ENCODE results near the gene KRT79. TPM values are rescaled to one million over a fixed set of nuclear protein-coding genes. Genes with fewer than 3 reads are reported as not detected.

KRT79 gene
- total and polyA plus RNA-seq, 9 of the 15 experiments (the other 6 are each of a cell fraction or from before 2014, with no cell fraction given) = 0.03 to 2.3 (median 0.23) TPM; not detected in 2

- H3K36me3 ChIP-seq (ENCODE audit: control insufficient read depth, insufficient read depth, low read length) = no peaks in the 10 kb centered on the region
- no peak for FAIRE-seq
- no peak for ATAC-seq
- peaks cover 11 to 13% of the 10 kb centered on the region in 2 experiments; a peak in 3 of 5 replicates for H3K4me1 ChIP-seq (replicated peaks in 1 of 2; ENCODE audit: control insufficient read depth in 2 of 2, insufficient read depth in 2 of 2, low read length in 2 of 2)
- no peak overlapping the region for H3K27ac ChIP-seq (ENCODE audit: extremely low read depth, low read depth, low read length)
- no TSS peak for BruUV-seq (replicated peaks)
- H3K27me3 ChIP-seq (ENCODE audit: control insufficient read depth in 2 of 2, insufficient read depth in 2 of 2, low read length in 2 of 2) = peaks cover 18 to 53% of the 10 kb centered on the region in 2 experiments
- peak in 1 of 4 experiments; percentile 12 for DNase-seq (ENCODE audit: extremely low read depth in 1 of 4, low spot score in 3 of 4)
- H4K20me1 ChIP-seq (replicated peaks; ENCODE audit: control insufficient read depth, insufficient read depth, low read length) = 0 out of 2 replicates have a peak, but pooled peaks cover 13% of the 10 kb centered on the region
- no peak overlapping the region for H2AFZ ChIP-seq (ENCODE audit: low read depth, low read length)
- no peaks in the 10 kb centered on the region for H3K9me1 ChIP-seq (ENCODE audit: control insufficient read depth, insufficient read depth, low read length)
- no peak overlapping the region for H3K4me2 ChIP-seq (ENCODE audit: insufficient read depth, low read length)
- ChIA-PET POLR2A (interaction anchor here (0.6 to 0.7 kb wide), 2 partner anchors 10 to 13 kb away, joined by 3 read pairs; no protein-coding TSS in a partner anchor), CTCF (ENCODE audit: low intra/inter-chr PET ratio) (no interaction called here)
- H3K4me3 ChIP-seq = no peak overlapping the region
- peak overlapping the region in 1 of 2 experiments; percentile 37; a peak in 1 of 4 replicates for H3K9ac ChIP-seq (ENCODE audit: insufficient read depth in 1 of 2, low read depth in 2 of 2, low read length in 2 of 2)
- TF ChIP-seq RAD21 (CRISPR knock-in tag; conservative IDR thresholded peaks at IDR 0.05 in 1 of 2, IDR thresholded peaks at IDR 0.05 in 1 of 2) (0 out of 4 replicates have a peak, but pooled peaks of 1 of the 2 experiments have one; percentile 12), ATF1 (CRISPR knock-in tag; IDR thresholded peaks at IDR 0.05) (no peak), ATF1 (tag; IDR thresholded peaks at IDR 0.05) (no peak), RFX7 (CRISPR knock-in tag; IDR thresholded peaks at IDR 0.05) (no peak), MYC (IDR thresholded peaks at IDR 0.05; ENCODE audit: low read depth, low read length) (no peak), MYC (CRISPR knock-in tag; IDR thresholded peaks at IDR 0.05; ENCODE audit: borderline replicate concordance, low read depth) (no peak), ZNF263 (CRISPR knock-in tag; IDR thresholded peaks at IDR 0.05; ENCODE audit: borderline replicate concordance) (peak; percentile 87), RB1 (IDR thresholded peaks at IDR 0.05; ENCODE audit: low read depth) (no peak), ZNF253 (CRISPR knock-in tag; conservative IDR thresholded peaks at IDR 0.05) (no peak)
- TF ChIP-seq, protein P1, sequence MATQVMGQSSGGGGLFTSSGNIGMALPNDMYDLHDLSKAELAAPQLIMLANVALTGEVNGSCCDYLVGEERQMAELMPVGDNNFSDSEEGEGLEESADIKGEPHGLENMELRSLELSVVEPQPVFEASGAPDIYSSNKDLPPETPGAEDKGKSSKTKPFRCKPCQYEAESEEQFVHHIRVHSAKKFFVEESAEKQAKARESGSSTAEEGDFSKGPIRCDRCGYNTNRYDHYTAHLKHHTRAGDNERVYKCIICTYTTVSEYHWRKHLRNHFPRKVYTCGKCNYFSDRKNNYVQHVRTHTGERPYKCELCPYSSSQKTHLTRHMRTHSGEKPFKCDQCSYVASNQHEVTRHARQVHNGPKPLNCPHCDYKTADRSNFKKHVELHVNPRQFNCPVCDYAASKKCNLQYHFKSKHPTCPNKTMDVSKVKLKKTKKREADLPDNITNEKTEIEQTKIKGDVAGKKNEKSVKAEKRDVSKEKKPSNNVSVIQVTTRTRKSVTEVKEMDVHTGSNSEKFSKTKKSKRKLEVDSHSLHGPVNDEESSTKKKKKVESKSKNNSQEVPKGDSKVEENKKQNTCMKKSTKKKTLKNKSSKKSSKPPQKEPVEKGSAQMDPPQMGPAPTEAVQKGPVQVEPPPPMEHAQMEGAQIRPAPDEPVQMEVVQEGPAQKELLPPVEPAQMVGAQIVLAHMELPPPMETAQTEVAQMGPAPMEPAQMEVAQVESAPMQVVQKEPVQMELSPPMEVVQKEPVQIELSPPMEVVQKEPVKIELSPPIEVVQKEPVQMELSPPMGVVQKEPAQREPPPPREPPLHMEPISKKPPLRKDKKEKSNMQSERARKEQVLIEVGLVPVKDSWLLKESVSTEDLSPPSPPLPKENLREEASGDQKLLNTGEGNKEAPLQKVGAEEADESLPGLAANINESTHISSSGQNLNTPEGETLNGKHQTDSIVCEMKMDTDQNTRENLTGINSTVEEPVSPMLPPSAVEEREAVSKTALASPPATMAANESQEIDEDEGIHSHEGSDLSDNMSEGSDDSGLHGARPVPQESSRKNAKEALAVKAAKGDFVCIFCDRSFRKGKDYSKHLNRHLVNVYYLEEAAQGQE (IDR thresholded peaks at IDR 0.05; ENCODE audit: borderline replicate concordance) = 0 out of 2 replicates have a peak, but pooled peaks have one; percentile 5
- TF ChIP-seq, protein P1 (CRISPR knock-in tag; IDR thresholded peaks at IDR 0.05; ENCODE audit: low read depth) = no peak
- no peaks in the 10 kb centered on the region for H3K79me2 ChIP-seq (ENCODE audit: control insufficient read depth, insufficient read depth, low read length)
- WGBS (ENCODE audit: insufficient coverage, low coverage, missing lambda C conversion rate) = 0% methylated on average over 14 of the region's 14 CpGs
- in situ Hi-C loops (cut with MboI) (no loop called here), intact Hi-C loops (cut with micrococcal nuclease) (no loop called here)
- no peaks in the 10 kb centered on the region for H3K9me3 ChIP-seq (replicated peaks; ENCODE audit: control insufficient read depth, insufficient read depth, low read depth, low read length)
Observed at GRCh38 chr12:52838609-52839435, 4.7 kb upstream of the KRT79 start.

All from K562 (cell line).